Fibroblast of mammary gland (primary cell): ENCODE data around the gene DDX11.
"Not testable (repeated sequence)": the region's sequence is repeated elsewhere in the genome, so short reads cannot be mapped to it uniquely, and the experiment has no call there.

Experiments used
- DNase-seq: peaks from one replicate; pipeline ENCODE4 v3.0.0-alpha.2; 2010; ENCODE audit warnings: low read depth
- H3K4me3 ChIP-seq: 2 replicates; pipeline ENCODE4 v1.5.1; 2011; ENCODE audit warnings: low read depth, mild to moderate bottlenecking, low read length, moderate library complexity; ENCODE audit not compliant: control insufficient read depth
- TF ChIP-seq, protein P1 (sequence below): conservative IDR thresholded peaks from 2 replicates; pipeline ENCODE4 v1.5.1; 2011; ENCODE audit warnings: low read depth, low read length, inconsistent platforms; ENCODE audit not compliant: control insufficient read depth, insufficient read depth

The DDX11 gene

DNA sequence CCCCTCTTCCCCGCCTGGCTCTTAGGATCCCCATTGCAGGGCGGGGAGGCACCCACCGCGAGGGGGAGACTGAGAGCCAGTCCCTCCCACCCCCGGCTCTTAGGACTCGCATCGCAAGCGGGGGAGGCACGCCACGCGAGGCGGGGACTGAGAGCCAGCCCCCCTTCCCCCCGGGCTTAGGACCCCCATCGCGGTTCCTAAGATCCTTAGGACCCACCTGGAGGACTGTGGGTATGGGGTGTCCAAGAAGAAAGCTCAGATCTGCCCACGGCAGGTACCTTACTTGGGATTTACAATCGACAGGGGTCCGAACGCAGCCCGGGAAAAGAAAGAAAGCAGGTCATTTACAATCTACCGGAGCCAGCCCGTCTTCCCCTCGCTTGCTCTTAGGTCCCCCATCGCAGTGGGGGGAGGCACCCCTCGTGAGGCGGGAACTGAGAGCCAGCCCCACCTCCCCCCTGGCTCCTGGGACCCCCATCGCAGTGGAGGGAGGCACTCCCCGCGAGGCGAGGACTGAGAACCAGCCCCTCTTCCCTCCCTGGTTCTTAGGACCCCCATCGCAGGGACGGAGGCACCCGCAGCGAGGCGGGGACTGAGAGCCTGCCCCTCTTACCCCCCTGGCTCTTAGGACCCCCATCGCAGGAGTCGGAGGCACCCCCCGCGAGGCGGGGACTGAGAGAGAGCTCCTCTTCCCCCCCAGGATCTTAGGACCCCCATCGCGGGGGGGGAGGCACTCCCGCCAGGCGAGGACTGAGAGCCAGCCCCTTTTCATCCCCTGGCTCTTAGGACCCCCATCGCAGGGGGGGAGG lies 43.7 kb downstream of the DDX11 start:
- TF ChIP-seq, protein P1, sequence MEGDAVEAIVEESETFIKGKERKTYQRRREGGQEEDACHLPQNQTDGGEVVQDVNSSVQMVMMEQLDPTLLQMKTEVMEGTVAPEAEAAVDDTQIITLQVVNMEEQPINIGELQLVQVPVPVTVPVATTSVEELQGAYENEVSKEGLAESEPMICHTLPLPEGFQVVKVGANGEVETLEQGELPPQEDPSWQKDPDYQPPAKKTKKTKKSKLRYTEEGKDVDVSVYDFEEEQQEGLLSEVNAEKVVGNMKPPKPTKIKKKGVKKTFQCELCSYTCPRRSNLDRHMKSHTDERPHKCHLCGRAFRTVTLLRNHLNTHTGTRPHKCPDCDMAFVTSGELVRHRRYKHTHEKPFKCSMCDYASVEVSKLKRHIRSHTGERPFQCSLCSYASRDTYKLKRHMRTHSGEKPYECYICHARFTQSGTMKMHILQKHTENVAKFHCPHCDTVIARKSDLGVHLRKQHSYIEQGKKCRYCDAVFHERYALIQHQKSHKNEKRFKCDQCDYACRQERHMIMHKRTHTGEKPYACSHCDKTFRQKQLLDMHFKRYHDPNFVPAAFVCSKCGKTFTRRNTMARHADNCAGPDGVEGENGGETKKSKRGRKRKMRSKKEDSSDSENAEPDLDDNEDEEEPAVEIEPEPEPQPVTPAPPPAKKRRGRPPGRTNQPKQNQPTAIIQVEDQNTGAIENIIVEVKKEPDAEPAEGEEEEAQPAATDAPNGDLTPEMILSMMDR: peak; percentile 48
- DNase-seq: peak; percentile 10
- H3K4me3 ChIP-seq: peak overlapping the region; percentile 2

DNA sequence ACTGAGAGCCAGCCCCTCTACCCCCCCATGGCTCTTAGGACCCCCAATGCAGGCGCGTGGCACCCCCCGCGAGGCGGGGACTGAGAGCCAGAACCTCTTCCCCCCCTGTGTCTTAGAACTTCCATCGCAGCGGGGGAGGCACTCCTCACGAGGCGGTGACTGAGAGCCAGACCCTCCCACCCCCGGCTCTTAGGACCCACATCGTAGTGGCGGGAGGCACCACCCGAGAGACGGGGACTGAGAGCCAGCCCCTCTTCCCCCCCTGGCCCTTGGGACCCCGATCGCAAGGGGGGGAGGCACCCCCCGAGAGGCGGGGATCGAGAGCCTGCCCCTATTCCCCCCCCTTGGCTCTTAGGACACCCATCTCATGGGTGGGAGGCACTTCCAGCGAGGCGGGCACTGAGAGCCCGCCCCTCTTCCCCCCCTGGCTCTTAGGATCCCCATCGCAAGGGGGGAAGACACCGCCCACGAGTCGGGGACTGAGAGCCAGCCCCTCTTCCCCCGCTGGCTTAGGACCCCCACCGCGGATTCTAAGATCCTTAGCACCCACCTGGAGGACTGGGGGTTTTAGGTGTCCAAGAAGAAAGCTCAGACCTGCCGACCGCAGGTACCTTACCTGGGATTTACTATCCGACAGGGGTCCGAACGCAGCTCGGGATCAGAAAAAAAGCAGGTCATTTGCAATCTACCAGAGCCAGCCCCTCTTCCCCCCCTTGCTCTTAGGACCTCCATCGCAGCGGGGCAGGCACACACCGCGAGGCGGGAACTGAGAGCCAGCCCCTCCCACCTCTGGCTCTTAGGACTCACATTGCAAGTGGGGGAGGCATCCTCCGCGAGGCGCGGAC lies 44.9 kb downstream of the DDX11 start:
- TF ChIP-seq, protein P1: no peak
- H3K4me3 ChIP-seq: no peak overlapping the region

DNA sequence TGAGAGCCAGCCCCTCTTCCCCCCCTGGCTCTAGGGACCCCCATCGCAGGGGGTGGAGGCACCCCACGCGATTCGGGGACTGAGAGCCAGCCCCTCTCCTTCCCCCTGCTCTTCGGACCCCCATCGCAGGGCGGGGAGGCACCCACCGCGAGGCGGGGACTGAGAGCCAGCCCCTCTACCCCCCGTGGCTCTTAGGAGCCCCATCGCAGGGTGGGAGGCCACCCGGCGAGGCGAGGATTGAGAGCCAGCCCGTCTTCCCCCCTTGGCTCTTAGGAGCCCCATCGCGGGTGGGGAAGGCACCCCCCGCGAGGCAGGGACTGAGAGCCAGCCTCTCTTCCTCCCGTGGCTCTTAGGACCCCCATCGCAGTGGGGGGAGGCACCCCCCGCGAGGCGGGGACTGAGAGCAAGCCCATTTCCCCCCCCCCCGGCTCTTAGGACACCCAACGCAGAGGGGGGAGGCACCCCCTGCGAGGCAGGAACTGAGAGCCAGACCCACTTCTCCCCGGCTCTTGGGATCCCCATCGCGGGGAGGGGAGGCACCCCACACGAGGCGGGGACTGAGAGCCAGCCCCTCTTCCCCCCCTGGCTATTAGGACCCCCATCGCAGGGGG lies 45.6 kb downstream of the DDX11 start:
- no peak overlapping the region for H3K4me3 ChIP-seq
- TF ChIP-seq, protein P1: no peak
- DNase-seq: no peak

More for the DNA sequence above, 44.9 kb downstream of the DDX11 start:
- DNase-seq: no peak

DNA sequence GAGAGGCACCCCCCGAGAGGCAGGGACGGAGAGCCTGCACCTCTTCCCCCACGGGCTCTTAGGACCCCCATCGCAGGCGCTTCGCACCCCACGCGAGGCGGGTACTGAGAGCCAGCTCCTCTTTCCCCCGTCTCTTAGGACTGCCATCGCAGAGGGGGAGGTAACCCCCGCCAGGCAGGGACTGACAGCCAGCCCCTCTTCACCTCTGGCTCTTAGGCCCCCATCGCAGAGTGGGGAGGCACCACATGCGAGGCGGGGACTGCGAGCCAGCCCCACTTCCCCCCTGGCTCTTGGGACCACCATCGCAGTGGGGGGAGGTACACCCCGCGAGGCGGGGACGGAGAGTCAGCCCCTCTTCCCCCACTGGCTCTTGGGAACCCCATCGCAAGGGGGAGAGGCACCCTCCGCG lies 46.1 kb downstream of the DDX11 start:
- no peak for DNase-seq
- no peak overlapping the region for H3K4me3 ChIP-seq
- TF ChIP-seq, protein P1: no peak

DNA sequence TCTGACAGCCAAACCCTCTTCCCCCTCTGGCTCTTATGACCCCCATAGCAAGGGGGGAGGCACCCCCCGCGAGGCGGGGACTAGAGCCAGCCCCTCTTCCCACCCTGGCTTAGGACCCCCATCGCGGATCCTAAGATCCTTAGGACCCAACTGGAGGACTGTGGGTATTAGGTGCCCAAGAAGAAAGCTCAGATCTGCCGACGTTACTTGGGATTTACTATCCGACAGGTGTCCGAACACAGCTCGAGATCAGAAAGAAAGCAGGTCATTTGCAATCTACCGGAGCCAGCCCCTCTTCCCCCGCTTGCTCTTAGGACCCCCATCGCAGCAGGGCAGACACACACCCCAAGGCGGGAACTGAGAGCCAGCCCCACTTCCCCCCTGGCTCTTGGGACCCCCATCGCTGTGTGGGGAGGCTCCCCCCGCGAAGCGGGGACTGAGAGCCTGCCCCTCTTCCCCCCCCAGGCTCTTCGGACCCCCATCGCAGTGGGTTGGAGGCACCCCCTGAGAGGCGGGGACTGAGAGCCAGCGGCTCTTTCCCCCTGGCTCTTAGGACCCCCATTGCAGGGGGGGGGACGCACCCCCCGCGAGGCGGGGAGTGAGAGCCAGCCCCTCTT lies 46.8 kb downstream of the DDX11 start:
- no peak overlapping the region for H3K4me3 ChIP-seq
- TF ChIP-seq, protein P1: no peak
- no peak for DNase-seq

DNA sequence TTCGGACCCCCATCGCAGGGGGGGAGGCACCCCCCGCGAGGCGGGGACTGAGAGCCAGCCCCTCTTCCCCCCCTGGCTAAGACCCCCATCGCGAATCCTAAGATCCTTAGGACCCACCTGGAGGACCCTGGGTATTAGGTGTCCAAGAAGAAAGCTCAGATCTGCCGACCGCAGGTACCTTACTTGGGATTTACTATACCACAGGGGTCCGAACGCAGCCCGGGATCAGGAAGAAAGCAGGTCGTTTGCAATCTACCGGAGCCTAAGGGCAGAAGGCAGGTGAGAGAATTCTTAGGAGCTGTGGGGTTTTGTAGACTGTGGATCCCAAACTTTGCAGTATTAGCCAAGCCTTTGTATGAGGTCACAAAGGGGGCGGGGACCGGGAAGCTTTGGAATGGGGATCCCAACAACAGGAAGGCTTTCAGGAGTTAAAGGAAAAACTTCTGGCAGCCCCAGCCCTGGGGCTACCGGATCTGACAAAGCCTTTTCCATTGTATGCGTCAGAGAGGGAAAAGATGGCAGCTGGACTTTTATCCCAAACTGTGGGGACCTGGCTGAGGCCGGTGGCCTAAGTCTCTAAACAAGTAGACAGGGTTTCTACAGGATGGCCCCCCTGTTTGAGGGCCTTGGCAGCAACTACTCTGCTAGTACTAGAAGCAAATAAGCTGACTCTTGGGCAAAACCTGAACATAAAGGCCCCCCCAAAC lies 47.5 kb downstream of the DDX11 start:
- DNase-seq, H3K4me3 ChIP-seq: not testable (repeated sequence)
